Naive thymus-derived CD4-positive, alpha-beta T cell (primary cell): Measurements from ENCODE around the gene PDCL2. TPM values are rescaled to one million over a fixed set of nuclear protein-coding genes. Genes with fewer than 3 reads are reported as not detected.
"Not testable (repeated sequence)": the region's sequence is repeated elsewhere in the genome, so short reads cannot be mapped to it uniquely, and the experiment has no call there.

Experiments
- ATAC-seq: fragments of 150-1000 bp; cut with Tn5 transposase; 2 replicates; pipeline ENCODE4 v1.10.0; 2021; ENCODE audit warnings: mild to moderate bottlenecking, moderate library complexity
- CTCF ChIA-PET: fragments of 350-600 bp; sonication (Branson Sonifier 250); formaldehyde crosslinking; loops from one replicate; lab custom pipeline; 2021; ENCODE audit warnings: antibody characterized with exemption; lab: Charles Lee
- POLR2A ChIA-PET: fragments of 350-600 bp; sonication (Branson Sonifier 250); formaldehyde crosslinking; loops from one replicate; lab custom pipeline; 2021; ENCODE audit warnings: antibody characterized with exemption, inconsistent platforms; lab: Charles Lee
- DNase-seq, 9 donors: peaks; one replicate each; pipeline versions ENCODE4 v3.0.0 to v3.0.0-alpha.2; 2020 to 2022; ENCODE audit warnings: mixed read lengths in 1 of 9
- H3K27ac ChIP-seq: one replicate; pipeline ENCODE4 v1.7.0; 2013; ENCODE audit warnings: mild to moderate bottlenecking, low read depth, low read length, moderate library complexity
- H3K27me3 ChIP-seq, 2 donors: one replicate each; pipeline ENCODE4 v1.7.0; 2013; ENCODE audit warnings: low read length in 2 of 2, mild to moderate bottlenecking in 2 of 2, moderate library complexity in 2 of 2; ENCODE audit not compliant: control insufficient read depth in 2 of 2, insufficient read depth in 2 of 2
- H3K36me3 ChIP-seq, 3 experiments: 1 replicate in 2 of 3; 2 replicates in 1 of 3; pipeline ENCODE4 v1.7.0; 2013; ENCODE audit warnings: low read length in 3 of 3, mild to moderate bottlenecking in 3 of 3, moderate library complexity in 1 of 3; ENCODE audit not compliant: insufficient read depth in 3 of 3, control insufficient read depth in 2 of 3
- H3K4me1 ChIP-seq, 2 donors: one replicate each; pipeline ENCODE4 v1.7.0; 2013; ENCODE audit warnings: low read length in 2 of 2, mild to moderate bottlenecking in 2 of 2, moderate library complexity in 1 of 2; ENCODE audit not compliant: control insufficient read depth in 2 of 2, insufficient read depth in 2 of 2
- H3K4me3 ChIP-seq: 2 replicates; pipeline ENCODE4 v1.7.0; 2013; ENCODE audit warnings: mild to moderate bottlenecking, low read length
- H3K9me3 ChIP-seq, 3 experiments: 1 replicate in 2 of 3; 2 replicates in 1 of 3; pipeline ENCODE4 v1.7.0; 2013; ENCODE audit warnings: low read length in 3 of 3; ENCODE audit not compliant: control insufficient read depth in 2 of 3
- H3K27ac Mint-ChIP-seq, 9 donors: one replicate each; pipeline ENCODE4 v1.8.0; 2020 to 2022; ENCODE audit warnings: mixed read lengths in 9 of 9, mild to moderate bottlenecking in 8 of 9, moderate library complexity in 5 of 9, inconsistent platforms in 2 of 9
- H3K27me3 Mint-ChIP-seq, 5 donors: one replicate each; pipeline ENCODE4 v1.8.0; 2021 to 2022; ENCODE audit warnings: mixed read lengths in 5 of 5, mild to moderate bottlenecking in 1 of 5
- H3K36me3 Mint-ChIP-seq, 5 donors: one replicate each; pipeline ENCODE4 v1.8.0; 2020 to 2022; ENCODE audit warnings: mixed read lengths in 5 of 5, mild to moderate bottlenecking in 3 of 5, inconsistent platforms in 1 of 5
- H3K4me1 Mint-ChIP-seq, 7 donors: one replicate each; pipeline ENCODE4 v1.8.0; 2020 to 2022; ENCODE audit warnings: mixed read lengths in 7 of 7, mild to moderate bottlenecking in 3 of 7, inconsistent platforms in 1 of 7
- H3K4me3 Mint-ChIP-seq, 10 donors: one replicate each; pipeline ENCODE4 v1.8.0; 2020 to 2022; ENCODE audit warnings: mild to moderate bottlenecking in 10 of 10, mixed read lengths in 10 of 10, moderate library complexity in 6 of 10, inconsistent platforms in 2 of 10
- H3K9me3 Mint-ChIP-seq, 11 donors: one replicate each; pipeline ENCODE4 v1.8.0; 2020 to 2022; ENCODE audit warnings: mixed read lengths in 11 of 11, mild to moderate bottlenecking in 4 of 11, inconsistent platforms in 1 of 11, moderate library complexity in 1 of 11
- intact Hi-C, 2 donors: fragments of 100-400 bp; cut with micrococcal nuclease; formaldehyde crosslinking; loops; one replicate each; pipeline ENCODE4 v1.15.1; 2023
- polyA plus RNA-seq, 2 donors: library from polyadenylated mRNA; unstranded; fragments of 300-500 nt; fragmentation: Illumina TruSeq; gene quantifications; one replicate each; pipeline ENCODE4 v1.2.3, GENCODE V29; 2021
- total RNA-seq, 6 experiments: library from RNA in 5 of 6; stranded (reverse) in 5 of 6; gene quantifications; 1 replicate in 5 of 6; 2 replicates in 1 of 6; pipeline ENCODE4 v1.2.3 and lab custom pipeline; 2021 to 2026

Gene PDCL2
- total and polyA plus RNA-seq, 7 experiments from 2014 or later = not detected

- DNase-seq (no peak), ATAC-seq (no peak)
- CTCF ChIA-PET = no interaction called here
- Histone ChIP-seq H3K36me3 (no peaks in the 10 kb centered on the region), H3K4me1 (no peaks in the 10 kb centered on the region), H3K27ac (no peak overlapping the region), H3K4me3 (no peak overlapping the region), H3K9me3 (no peaks in the 10 kb centered on the region), H3K27me3 (no peaks in the 10 kb centered on the region)
- Mint-ChIP-seq H3K27ac (no peak overlapping the region), H3K4me1 (no peaks in the 10 kb centered on the region), H3K27me3 (peaks cover 0 to 6% (median 4%) of the 10 kb centered on the region in 5 donors), H3K4me3 (no peak overlapping the region), H3K36me3 (no peaks in the 10 kb centered on the region), H3K9me3 (peaks cover 0 to under 1% (median 0%) of the 10 kb centered on the region in 11 donors)
- intact Hi-C loops = no loop called here
- POLR2A ChIA-PET = interaction anchor here (0.6 kb wide), 1 partner anchor 24 kb away, joined by 3 read pairs; no protein-coding TSS in a partner anchor
Measured at GRCh38 chr4:55568905-55569504, 23.0 kb downstream of the PDCL2 start.

DNA sequence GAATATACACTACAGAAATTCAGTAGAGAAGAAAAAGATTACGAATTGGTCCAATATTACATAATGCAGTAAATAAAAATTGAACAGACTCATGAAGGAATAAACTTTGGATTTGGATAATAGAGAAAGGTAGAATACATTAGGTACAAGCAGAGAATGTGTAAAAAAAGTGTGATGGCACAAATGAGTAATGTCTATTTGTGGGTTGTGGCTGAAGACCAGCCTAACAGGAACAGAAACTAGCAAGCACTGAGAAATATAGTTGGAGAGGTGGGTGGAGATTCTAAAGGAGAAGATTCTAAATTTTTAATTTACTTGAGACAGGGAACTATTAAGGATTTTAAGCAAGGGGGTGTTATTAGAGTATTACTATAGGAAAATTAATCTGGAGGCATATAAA lies 30.2 kb downstream of the PDCL2 start:
- Mint-ChIP-seq H3K4me3 (no peak overlapping the region), H3K27ac (no peak overlapping the region), H3K36me3 (no peaks in the 10 kb centered on the region), H3K27me3 (peaks cover 0 to 8% (median 3%) of the 10 kb centered on the region in 5 donors), H3K9me3 (peaks cover 0 to 6% (median 0%) of the 10 kb centered on the region in 11 donors), H3K4me1 (peaks cover 0 to 5% (median 0%) of the 10 kb centered on the region in 7 donors)
- DNase-seq = no peak
- intact Hi-C loops = no loop called here
- ATAC-seq = peak; percentile 61
- H3K9me3 ChIP-seq = no peaks in the 10 kb centered on the region
- CTCF ChIA-PET = no interaction called here
- H3K4me1 ChIP-seq = no peaks in the 10 kb centered on the region
- H3K27ac ChIP-seq = no peak overlapping the region
- H3K36me3 ChIP-seq = no peaks in the 10 kb centered on the region
- H3K27me3 ChIP-seq = no peaks in the 10 kb centered on the region
- POLR2A ChIA-PET = no interaction called here
- H3K4me3 ChIP-seq = no peak overlapping the region

DNA sequence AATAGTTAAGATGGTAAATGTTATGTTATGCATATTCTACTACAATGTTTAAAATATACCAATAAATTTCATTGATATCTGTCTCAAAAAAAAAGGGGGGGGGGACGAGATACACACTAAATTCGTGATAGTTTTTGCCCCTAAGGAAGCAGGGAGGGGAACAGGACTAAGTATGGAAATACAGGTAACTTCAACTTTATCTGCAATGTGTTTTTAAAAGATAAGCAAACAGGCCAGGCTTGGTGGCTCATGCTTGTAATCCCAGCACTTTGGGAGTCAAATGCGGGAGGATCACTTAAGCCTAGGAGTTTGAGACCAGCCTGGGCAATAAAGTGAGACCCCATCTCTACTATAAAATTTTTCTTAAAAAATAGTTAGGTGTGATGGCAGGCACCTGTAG lies 31.9 kb downstream of the PDCL2 start:
- Histone ChIP-seq H3K36me3 (no peaks in the 10 kb centered on the region), H3K27me3 (no peaks in the 10 kb centered on the region), H3K9me3 (no peaks in the 10 kb centered on the region), H3K4me1 (no peaks in the 10 kb centered on the region), H3K27ac (no peak overlapping the region), H3K4me3 (no peak overlapping the region)
- Mint-ChIP-seq H3K27me3 (peaks cover 0 to 12% (median 3%) of the 10 kb centered on the region in 5 donors), H3K4me1 (peaks cover 0 to 5% (median 0%) of the 10 kb centered on the region in 7 donors), H3K9me3 (peaks cover 0 to 6% (median 0%) of the 10 kb centered on the region in 11 donors), H3K4me3 (no peak overlapping the region), H3K27ac (no peak overlapping the region), H3K36me3 (no peaks in the 10 kb centered on the region)
- intact Hi-C loops = no loop called here
- no peak for ATAC-seq
- no peak for DNase-seq
- CTCF ChIA-PET = no interaction called here
- POLR2A ChIA-PET = no interaction called here

- DNase-seq (peak in 5 of 9 donors; percentile 10 to 46 (median 36)), ATAC-seq (peak; percentile 48)
- H3K4me3 Mint-ChIP-seq = no peak overlapping the region
- H3K36me3 Mint-ChIP-seq = no peaks in the 10 kb centered on the region
- ChIA-PET CTCF (interaction anchor here (0.7 to 1.5 kb wide), 7 partner anchors 109 to 370 kb away, joined by 3 to 7 read pairs (median 4); partner anchors contain the start of gene SRD5A3), POLR2A (interaction anchor here (1.5 kb wide), 1 partner anchor 9 kb away, joined by 5 read pairs; no protein-coding TSS in a partner anchor)
- peaks cover 0 to 6% (median 0%) of the 10 kb centered on the region in 11 donors for H3K9me3 Mint-ChIP-seq
- H3K27me3 ChIP-seq = no peaks in the 10 kb centered on the region
- H3K27me3 Mint-ChIP-seq = peaks cover 0 to 15% (median 11%) of the 10 kb centered on the region in 5 donors
- no peak overlapping the region for H3K27ac Mint-ChIP-seq
- no peak overlapping the region for H3K27ac ChIP-seq
- intact Hi-C loops = loop anchor here (1.0 to 2.0 kb wide), 9 partner anchors 109 to 1232 kb away; partner anchors contain the start of genes SRD5A3 (in 2 of the 2) and TMEM165 (in 1 of the 2)
- no peaks in the 10 kb centered on the region for H3K36me3 ChIP-seq
- H3K9me3 ChIP-seq = no peaks in the 10 kb centered on the region
- no peaks in the 10 kb centered on the region for H3K4me1 ChIP-seq
- H3K4me1 Mint-ChIP-seq = peaks cover 0 to 10% (median 6%) of the 10 kb centered on the region in 7 donors
- no peak overlapping the region for H3K4me3 ChIP-seq
Measured at GRCh38 chr4:55554453-55555030, 37.5 kb downstream of the PDCL2 start.

DNA sequence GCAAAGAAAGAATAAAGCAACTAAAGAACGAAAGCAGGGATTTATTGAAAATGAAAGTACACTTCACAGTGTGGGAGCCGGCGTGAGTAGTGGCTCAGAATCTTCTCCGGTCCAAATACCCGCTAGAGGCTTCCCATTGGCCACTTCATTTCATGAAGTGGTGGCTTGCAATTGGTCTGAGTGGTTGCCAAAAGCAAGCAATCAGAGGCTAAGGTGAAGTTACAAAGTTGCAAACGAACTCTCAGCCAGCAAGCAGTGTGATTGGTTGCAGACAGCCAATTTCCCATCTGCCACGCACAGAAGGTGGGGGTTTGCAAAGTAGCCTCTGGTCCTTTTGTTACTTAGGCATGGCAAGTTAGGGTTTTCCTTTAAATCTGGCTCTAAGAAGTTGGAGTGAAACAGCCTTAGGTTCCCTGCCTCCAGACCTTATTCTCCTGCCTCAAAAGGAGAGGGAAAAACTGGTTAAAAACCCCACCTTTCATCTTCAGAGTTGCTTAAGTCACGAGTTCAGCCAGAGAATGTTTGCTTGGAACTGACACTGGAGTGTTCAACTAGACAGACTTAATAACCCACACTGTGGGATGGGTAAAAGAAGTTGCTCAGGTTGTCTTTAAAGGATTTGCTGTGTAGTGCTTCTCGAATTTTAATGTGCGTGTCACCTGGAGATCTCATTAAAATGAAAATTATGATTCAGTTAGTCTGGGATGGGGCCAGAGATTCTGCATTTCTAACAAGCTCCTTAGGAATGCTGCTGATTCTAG lies 38.4 kb downstream of the PDCL2 start:
- H3K27me3 Mint-ChIP-seq = peaks cover 0 to 24% (median 10%) of the 10 kb centered on the region in 5 donors
- H3K36me3 Mint-ChIP-seq = no peaks in the 10 kb centered on the region
- no peaks in the 10 kb centered on the region for H3K27me3 ChIP-seq
- H3K4me1 Mint-ChIP-seq = peaks cover 0 to 14% (median 6%) of the 10 kb centered on the region in 7 donors
- no peak overlapping the region for H3K4me3 ChIP-seq
- ChIA-PET CTCF (interaction anchor here (0.7 to 1.5 kb wide), 6 partner anchors 108 to 583 kb away, joined by 3 to 7 read pairs (median 4); partner anchors contain the start of gene SRD5A3), POLR2A (interaction anchor here (1.5 kb wide), 1 partner anchor 8 kb away, joined by 5 read pairs; no protein-coding TSS in a partner anchor)
- H3K36me3 ChIP-seq = no peaks in the 10 kb centered on the region
- no peaks in the 10 kb centered on the region for H3K4me1 ChIP-seq
- DNase-seq = no peak
- ATAC-seq = peak; percentile 67
- H3K9me3 Mint-ChIP-seq = peaks cover 0 to 4% (median 0%) of the 10 kb centered on the region in 11 donors
- H3K9me3 ChIP-seq = no peaks in the 10 kb centered on the region
- H3K27ac ChIP-seq = no peak overlapping the region
- intact Hi-C loops = loop anchor here (1.0 to 2.0 kb wide), 9 partner anchors 108 to 1231 kb away; partner anchors contain the start of genes SRD5A3 (in 2 of the 2) and TMEM165 (in 1 of the 2)
- H3K4me3 Mint-ChIP-seq = peak overlapping the region in 5 of 10 donors; percentile 7 to 51 (median 37)
- H3K27ac Mint-ChIP-seq = peak overlapping the region in 1 of 9 donors; percentile 46

- H3K36me3 Mint-ChIP-seq, H3K4me3 Mint-ChIP-seq, H3K27ac ChIP-seq, H3K9me3 Mint-ChIP-seq, H3K4me1 ChIP-seq, CTCF ChIA-PET, POLR2A ChIA-PET, H3K27ac Mint-ChIP-seq, H3K9me3 ChIP-seq, H3K36me3 ChIP-seq, H3K27me3 ChIP-seq, intact Hi-C loops, H3K4me3 ChIP-seq, ATAC-seq: not testable (repeated sequence)
- peak in 1 of 9 donors; percentile 1 for DNase-seq
- peaks cover 0 to 36% (median 5%) of the 10 kb centered on the region in 5 donors for H3K27me3 Mint-ChIP-seq
- H3K4me1 Mint-ChIP-seq = peaks cover 4 to 26% (median 16%) of the 10 kb centered on the region in 7 donors
Measured at GRCh38 chr4:55551964-55552363, 40.1 kb downstream of the PDCL2 start.
